CD4-positive, alpha-beta T cell treated with Interleukin-4 for 4 hours (primary cell): ENCODE data around the gene BRINP3.

ENCODE experiments used
- DNase-seq: peaks from one replicate; pipeline ENCODE4 v3.0.0-alpha.2; 2020

Gene BRINP3

GRCh38 chr1:190098756-190099155 lies 378.9 kb downstream of the BRINP3 start:
- no peak for DNase-seq

- DNase-seq = no peak
Measured at GRCh38 chr1:190098107-190098506, 379.6 kb downstream of the BRINP3 start.

GRCh38 chr1:190095596-190095995 lies 382.1 kb downstream of the BRINP3 start:
- DNase-seq = no peak

- DNase-seq = no peak
Measured at GRCh38 chr1:190084552-190084951, 393.1 kb downstream of the BRINP3 start.

GRCh38 chr1:190068304-190068703 lies 409.4 kb downstream of the BRINP3 start:
- DNase-seq = no peak

GRCh38 chr1:190067592-190067991 lies 410.1 kb downstream of the BRINP3 start:
- no peak for DNase-seq

- no peak for DNase-seq
Measured at GRCh38 chr1:190066011-190066410, 411.7 kb downstream of the BRINP3 start.

- no peak for DNase-seq
Measured at GRCh38 chr1:190049314-190049713, 428.4 kb downstream of the BRINP3 start.
